HepG2 (cell line): ENCODE results near the gene GPR42. TPM values are rescaled to one million over a fixed set of nuclear protein-coding genes. Genes with fewer than 3 reads are reported as not detected.

Source experiments
- ATAC-seq: fragments of 200-7000 bp; cut with Tn5 transposase; 3 replicates; pipeline ENCODE4 v1.9.1; 2020; ENCODE audit warnings: mild to moderate bottlenecking, moderate library complexity
- BruUV-seq: library from RNA; stranded (reverse); fragments of 400-500 nt; replicated peaks from 2 replicates; lab custom pipeline; 2021; lab: Mats Ljungman, UMichigan
- CTCF ChIA-PET: fragments of 300-600 bp; formaldehyde crosslinking; extraction: SDS; loops from one replicate; lab custom pipeline; 2021; ENCODE audit warnings: low total read pairs, inconsistent platforms, low intra/inter-chr PET ratio; lab: Yijun Ruan, JAX
- POLR2A ChIA-PET: fragments of 350-600 bp; sonication (Branson Sonifier 250); formaldehyde crosslinking; loops from one replicate; lab custom pipeline; 2020; ENCODE audit warnings: antibody characterized with exemption, inconsistent platforms; lab: Yijun Ruan, JAX
- DNase-seq: peaks from one replicate; pipeline ENCODE4 v3.0.0-alpha.2; 2015; ENCODE audit warnings: low spot score
- FAIRE-seq: peaks from 3 replicates; lab custom pipeline; 2011; peaks lifted over from hg19 to GRCh38; lab: Jason Lieb, UNC
- H2AFZ ChIP-seq: one replicate; pipeline ENCODE4 v1.6.1; 2011; ENCODE audit warnings: low read length, inconsistent platforms
- H3K27ac ChIP-seq: fragments of 300-600 bp; 3 replicates; pipeline ENCODE4 v1.8.0; 2011; ENCODE audit warnings: mixed run types, mild to moderate bottlenecking, mixed read lengths, low read length, inconsistent platforms; ENCODE audit not compliant: insufficient read depth; ENCODE audit errors: extremely low read length
- H3K27me3 ChIP-seq, 2 experiments: fragments of 200-600 bp in 1 of 2; 2 replicates in 1 of 2; 3 replicates in 1 of 2; pipeline versions ENCODE4 v1.6.0 to v1.8.0; 2011; ENCODE audit warnings: low read length in 2 of 2, mild to moderate bottlenecking in 2 of 2, moderate library complexity in 2 of 2, inconsistent platforms in 1 of 2; ENCODE audit not compliant: insufficient read depth in 2 of 2, control insufficient read depth in 1 of 2
- H3K36me3 ChIP-seq, 2 experiments: fragments of 200-600 bp in 1 of 2; replicated peaks in 1 of 2; 2 replicates in 1 of 2; 3 replicates in 1 of 2; pipeline versions ENCODE4 v1.5.1 to v1.8.0; 2011; ENCODE audit warnings: low read length in 2 of 2, inconsistent platforms in 1 of 2; ENCODE audit not compliant: insufficient read depth in 2 of 2, control insufficient read depth in 1 of 2
- H3K4me1 ChIP-seq: 2 replicates; pipeline ENCODE4 v1.5.1; 2012; ENCODE audit warnings: low read length, inconsistent platforms; ENCODE audit not compliant: insufficient read depth
- H3K4me2 ChIP-seq: 2 replicates; pipeline ENCODE4 v1.6.0; 2011; ENCODE audit warnings: low read depth, low read length, inconsistent platforms
- H3K4me3 ChIP-seq, 3 experiments: fragments of 200-600 bp in 1 of 3; sonication (generic), shearing (Covaris generic) in 1 of 3; replicated peaks in 1 of 3; 2 replicates each; pipeline ENCODE4 v1.5.1; 2011 to 2016; ENCODE audit warnings: low read length in 3 of 3, inconsistent platforms in 2 of 3, low read depth in 2 of 3, mild to moderate bottlenecking in 2 of 3, control low read depth in 1 of 3, mixed read lengths in 1 of 3; ENCODE audit not compliant: insufficient read depth in 1 of 3
- H3K79me2 ChIP-seq: one replicate; pipeline ENCODE4 v1.6.1; 2011; ENCODE audit warnings: low read length, inconsistent platforms; ENCODE audit not compliant: insufficient read depth
- H3K9ac ChIP-seq: 2 replicates; pipeline ENCODE4 v1.6.0; 2011; ENCODE audit warnings: mild to moderate bottlenecking, low read depth, low read length, inconsistent platforms; ENCODE audit not compliant: insufficient read depth
- H3K9me3 ChIP-seq: 2 replicates; pipeline ENCODE4 v1.5.1; 2012; ENCODE audit warnings: mild to moderate bottlenecking, low read length
- H4K20me1 ChIP-seq: 2 replicates; pipeline ENCODE4 v1.6.0; 2011; ENCODE audit warnings: inconsistent platforms, mild to moderate bottlenecking, low read length, moderate library complexity; ENCODE audit not compliant: insufficient read depth
- ARNT2 ChIP-seq: sonication (generic); formaldehyde crosslinking; IDR thresholded peaks from 2 replicates; pipeline ENCODE4 v1.8.0; 2022; ENCODE audit warnings: mild to moderate bottlenecking, low read depth, missing genetic modification reagents, moderate library complexity
- ELK4 ChIP-seq: sonication (generic); formaldehyde crosslinking; IDR thresholded peaks from 2 replicates; pipeline ENCODE4 v1.9.0; 2021; ENCODE audit warnings: missing genetic modification reagents, borderline replicate concordance
- LRRFIP1 ChIP-seq: sonication (generic); formaldehyde crosslinking; conservative IDR thresholded peaks from 2 replicates; pipeline ENCODE4 v1.4.0; 2020; ENCODE audit warnings: missing genetic modification reagents
- ZBTB46 ChIP-seq: sonication (generic); formaldehyde crosslinking; IDR thresholded peaks from 2 replicates; pipeline ENCODE4 v1.4.0; 2020; ENCODE audit warnings: mild to moderate bottlenecking, missing genetic modification reagents, borderline replicate concordance
- ZFP62 ChIP-seq: sonication (generic); formaldehyde crosslinking; IDR thresholded peaks from 2 replicates; pipeline ENCODE4 v1.4.0; 2020; ENCODE audit warnings: missing genetic modification reagents
- ZNF121 ChIP-seq: sonication (generic); formaldehyde crosslinking; IDR thresholded peaks from 2 replicates; pipeline ENCODE4 v1.5.0; 2020; ENCODE audit warnings: mild to moderate bottlenecking, missing genetic modification reagents
- ZNF383 ChIP-seq: sonication (generic); formaldehyde crosslinking; IDR thresholded peaks from 2 replicates; pipeline ENCODE4 v1.4.0; 2020; ENCODE audit warnings: missing genetic modification reagents, mild to moderate bottlenecking, borderline replicate concordance
- ZNF496 ChIP-seq: sonication (generic); formaldehyde crosslinking; IDR thresholded peaks from 2 replicates; pipeline ENCODE4 v1.8.1; 2023; ENCODE audit warnings: mild to moderate bottlenecking, moderate library complexity, missing genetic modification reagents; ENCODE audit not compliant: insufficient replicate concordance
- ZNF576 ChIP-seq: sonication (generic); formaldehyde crosslinking; IDR thresholded peaks from 2 replicates; pipeline ENCODE4 v1.4.0; 2020; ENCODE audit warnings: mild to moderate bottlenecking, missing genetic modification reagents
- ZNF781 ChIP-seq: sonication (generic); formaldehyde crosslinking; IDR thresholded peaks from 2 replicates; pipeline ENCODE4 v1.5.1; 2020; ENCODE audit warnings: borderline replicate concordance, mild to moderate bottlenecking, missing genetic modification reagents; ENCODE audit errors: not compliant biosample characterization
- ZNF790 ChIP-seq: sonication (generic); formaldehyde crosslinking; IDR thresholded peaks from 2 replicates; pipeline ENCODE4 v1.8.0; 2022; ENCODE audit warnings: missing genetic modification reagents, mild to moderate bottlenecking, borderline replicate concordance
- WGBS: methylation state at CpG from one replicate; pipeline ENCODE4 v1.1.6; 2017; ENCODE audit warnings: low lambda C conversion rate; 5-methylcytosine and 5-hydroxymethylcytosine counted together
- in situ Hi-C: cut with HindIII; loops from 2 replicates; pipeline ENCODE4 v1.10.0; 2017; ENCODE audit warnings: low pct_unique_long_range_greater_than_20kb; ENCODE audit not compliant: extremely low pct_ligation_motif_present
- intact Hi-C: fragments of 100-400 bp; cut with micrococcal nuclease; formaldehyde crosslinking; loops from one replicate; pipeline ENCODE4 v1.10.0; 2022; ENCODE audit not compliant: unreplicated experiment
- polyA plus RNA-seq, 8 experiments: library from polyadenylated mRNA; depleted of rRNA in 3 of 8; stranded (reverse) in 7 of 8; unstranded in 1 of 8; fragments of >200 nt; fragmentation: Illumina TruSeq in 4 of 8; extraction: Trizol in 4 of 8; gene quantifications; 2 replicates each; pipeline versions ENCODE4 v1.2.1 to v1.2.3, GENCODE V29; 2011 to 2016; ENCODE audit warnings: low read depth in 4 of 8, missing spikeins in 1 of 8, mixed read lengths in 1 of 8; ENCODE audit not compliant: insufficient read depth in 1 of 8
- total RNA-seq, 5 experiments: library from RNA; depleted of rRNA; stranded (reverse); fragments of >200 nt; fragmentation: Illumina TruSeq; extraction: Trizol; gene quantifications; 2 replicates each; pipeline ENCODE4 v1.2.3, GENCODE V29; 2016; ENCODE audit warnings: low read depth in 1 of 5

GPR42 gene
- total and polyA plus RNA-seq, 2 of the 13 experiments (the other 11 are each of a cell fraction or from before 2014, with no cell fraction given) = not detected

- Histone ChIP-seq H2AFZ (no peak overlapping the region), H3K9ac (no peak overlapping the region), H4K20me1 (no peaks in the 10 kb centered on the region), H3K4me2 (no peak overlapping the region), H3K9me3 (no peaks in the 10 kb centered on the region), H3K4me3 (no peak overlapping the region), H3K27ac (no peak overlapping the region), H3K36me3 (no peaks in the 10 kb centered on the region), H3K4me1 (peaks cover 58% of the 10 kb centered on the region), H3K79me2 (no peaks in the 10 kb centered on the region), H3K27me3 (peaks cover 0 to 4% of the 10 kb centered on the region in 2 experiments; a peak in 3 of 5 replicates)
- no peak for TF ChIP-seq ZFP62
- no peak for TF ChIP-seq LRRFIP1 (CRISPR knock-in tag)
- no peak for TF ChIP-seq ZNF790 (CRISPR knock-in tag)
- no peak for TF ChIP-seq ELK4
- no peak for TF ChIP-seq ZNF496
- TF ChIP-seq ZNF576 = no peak
- TF ChIP-seq ZBTB46 = no peak
- no peak for TF ChIP-seq ARNT2 (CRISPR knock-in tag)
- no peak for TF ChIP-seq ZNF383
- TF ChIP-seq ZNF121 (CRISPR knock-in tag) = no peak
- TF ChIP-seq ZNF781 (CRISPR knock-in tag) = no peak
- DNase-seq (no peak), ATAC-seq (no peak), FAIRE-seq (no peak)
- ChIA-PET CTCF (no interaction called here), POLR2A (no interaction called here)
- in situ Hi-C loops = no loop called here
- 78% methylated on average over 5 of the region's 7 CpGs for WGBS
- no TSS peak for BruUV-seq
- intact Hi-C loops = no loop called here
Measured at GRCh38 chr19:35416331-35416730, 45.5 kb downstream of the GPR42 start.
